ENCODE measurements around the gene MARK3.

MARK3 gene

DNA sequence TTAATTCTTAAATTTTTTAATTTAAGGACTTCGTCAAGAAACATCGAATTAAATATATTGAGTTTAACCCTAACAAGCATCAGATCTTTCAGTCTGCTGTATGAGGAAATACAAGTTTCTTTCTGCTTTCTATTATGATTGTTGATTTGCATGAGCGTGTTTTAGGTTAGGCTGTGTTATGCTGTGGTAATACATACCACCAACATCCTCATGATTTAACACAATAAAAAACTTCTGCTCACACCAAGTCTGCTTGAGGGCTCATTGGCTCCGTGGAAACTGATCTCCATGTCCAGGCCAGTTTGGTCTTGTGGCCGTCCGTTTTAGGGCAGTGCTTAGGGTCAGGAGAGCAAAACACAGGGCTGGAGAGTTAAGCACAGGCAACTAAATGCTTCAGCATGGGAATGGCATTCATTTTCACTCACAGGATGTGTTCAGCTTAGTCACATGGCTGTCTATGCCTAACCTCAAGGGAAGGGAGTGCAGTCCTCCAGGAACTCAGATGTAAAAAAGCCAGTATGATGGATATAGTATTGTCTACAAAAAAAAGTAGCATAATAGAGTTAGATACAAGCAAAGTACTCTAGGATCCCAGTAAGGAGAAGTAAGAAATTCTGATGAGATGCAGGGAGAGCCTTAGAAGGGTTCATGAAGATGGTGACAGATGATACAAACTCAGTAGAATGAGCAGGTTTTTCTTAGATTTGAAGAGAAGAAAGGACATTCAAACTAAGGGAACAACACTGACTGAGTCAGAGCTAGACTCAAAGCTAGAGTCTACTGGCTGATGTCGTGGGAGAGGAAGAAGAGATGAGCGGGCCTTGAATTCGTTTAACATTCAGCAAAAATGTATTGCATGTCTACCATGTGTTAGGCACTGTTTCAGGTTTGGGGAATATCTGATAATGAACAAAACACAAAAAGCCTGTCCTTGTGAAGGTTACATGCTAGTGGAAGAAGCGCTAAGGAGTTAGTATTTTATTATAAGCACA lies 16.3 kb downstream of the MARK3 start:
- TF ChIP-seq, protein P1, sequence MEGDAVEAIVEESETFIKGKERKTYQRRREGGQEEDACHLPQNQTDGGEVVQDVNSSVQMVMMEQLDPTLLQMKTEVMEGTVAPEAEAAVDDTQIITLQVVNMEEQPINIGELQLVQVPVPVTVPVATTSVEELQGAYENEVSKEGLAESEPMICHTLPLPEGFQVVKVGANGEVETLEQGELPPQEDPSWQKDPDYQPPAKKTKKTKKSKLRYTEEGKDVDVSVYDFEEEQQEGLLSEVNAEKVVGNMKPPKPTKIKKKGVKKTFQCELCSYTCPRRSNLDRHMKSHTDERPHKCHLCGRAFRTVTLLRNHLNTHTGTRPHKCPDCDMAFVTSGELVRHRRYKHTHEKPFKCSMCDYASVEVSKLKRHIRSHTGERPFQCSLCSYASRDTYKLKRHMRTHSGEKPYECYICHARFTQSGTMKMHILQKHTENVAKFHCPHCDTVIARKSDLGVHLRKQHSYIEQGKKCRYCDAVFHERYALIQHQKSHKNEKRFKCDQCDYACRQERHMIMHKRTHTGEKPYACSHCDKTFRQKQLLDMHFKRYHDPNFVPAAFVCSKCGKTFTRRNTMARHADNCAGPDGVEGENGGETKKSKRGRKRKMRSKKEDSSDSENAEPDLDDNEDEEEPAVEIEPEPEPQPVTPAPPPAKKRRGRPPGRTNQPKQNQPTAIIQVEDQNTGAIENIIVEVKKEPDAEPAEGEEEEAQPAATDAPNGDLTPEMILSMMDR (IDR thresholded peaks at IDR 0.05; ENCODE audit: insufficient read depth, low read length) = no peak
- no peak for TF ChIP-seq SPI1 (IDR thresholded peaks at IDR 0.05; ENCODE audit: borderline replicate concordance, low read depth)
- TF ChIP-seq GABPA (IDR thresholded peaks at IDR 0.05; ENCODE audit: low read depth) = no peak
- TF ChIP-seq, protein P2, sequence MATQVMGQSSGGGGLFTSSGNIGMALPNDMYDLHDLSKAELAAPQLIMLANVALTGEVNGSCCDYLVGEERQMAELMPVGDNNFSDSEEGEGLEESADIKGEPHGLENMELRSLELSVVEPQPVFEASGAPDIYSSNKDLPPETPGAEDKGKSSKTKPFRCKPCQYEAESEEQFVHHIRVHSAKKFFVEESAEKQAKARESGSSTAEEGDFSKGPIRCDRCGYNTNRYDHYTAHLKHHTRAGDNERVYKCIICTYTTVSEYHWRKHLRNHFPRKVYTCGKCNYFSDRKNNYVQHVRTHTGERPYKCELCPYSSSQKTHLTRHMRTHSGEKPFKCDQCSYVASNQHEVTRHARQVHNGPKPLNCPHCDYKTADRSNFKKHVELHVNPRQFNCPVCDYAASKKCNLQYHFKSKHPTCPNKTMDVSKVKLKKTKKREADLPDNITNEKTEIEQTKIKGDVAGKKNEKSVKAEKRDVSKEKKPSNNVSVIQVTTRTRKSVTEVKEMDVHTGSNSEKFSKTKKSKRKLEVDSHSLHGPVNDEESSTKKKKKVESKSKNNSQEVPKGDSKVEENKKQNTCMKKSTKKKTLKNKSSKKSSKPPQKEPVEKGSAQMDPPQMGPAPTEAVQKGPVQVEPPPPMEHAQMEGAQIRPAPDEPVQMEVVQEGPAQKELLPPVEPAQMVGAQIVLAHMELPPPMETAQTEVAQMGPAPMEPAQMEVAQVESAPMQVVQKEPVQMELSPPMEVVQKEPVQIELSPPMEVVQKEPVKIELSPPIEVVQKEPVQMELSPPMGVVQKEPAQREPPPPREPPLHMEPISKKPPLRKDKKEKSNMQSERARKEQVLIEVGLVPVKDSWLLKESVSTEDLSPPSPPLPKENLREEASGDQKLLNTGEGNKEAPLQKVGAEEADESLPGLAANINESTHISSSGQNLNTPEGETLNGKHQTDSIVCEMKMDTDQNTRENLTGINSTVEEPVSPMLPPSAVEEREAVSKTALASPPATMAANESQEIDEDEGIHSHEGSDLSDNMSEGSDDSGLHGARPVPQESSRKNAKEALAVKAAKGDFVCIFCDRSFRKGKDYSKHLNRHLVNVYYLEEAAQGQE (IDR thresholded peaks at IDR 0.05; ENCODE audit: insufficient replicate concordance, low read depth) = no peak
- no peak for TF ChIP-seq POLR2AphosphoS5 (IDR thresholded peaks at IDR 0.05; ENCODE audit: low read depth)
- H3K27ac ChIP-seq (replicated peaks) = peak overlapping the region; percentile 4; the same call in 1 of the 2 replicates
- H3K27me3 ChIP-seq (ENCODE audit: insufficient read depth, poor library complexity, severe bottlenecking) = no peaks in the 10 kb centered on the region
- DNase-seq (ENCODE audit: low read depth in 1 of 2, low spot score in 1 of 2) = no peak
- H3K4me3 ChIP-seq (replicated peaks; ENCODE audit: insufficient read depth, low read length) = no peak overlapping the region

DNA sequence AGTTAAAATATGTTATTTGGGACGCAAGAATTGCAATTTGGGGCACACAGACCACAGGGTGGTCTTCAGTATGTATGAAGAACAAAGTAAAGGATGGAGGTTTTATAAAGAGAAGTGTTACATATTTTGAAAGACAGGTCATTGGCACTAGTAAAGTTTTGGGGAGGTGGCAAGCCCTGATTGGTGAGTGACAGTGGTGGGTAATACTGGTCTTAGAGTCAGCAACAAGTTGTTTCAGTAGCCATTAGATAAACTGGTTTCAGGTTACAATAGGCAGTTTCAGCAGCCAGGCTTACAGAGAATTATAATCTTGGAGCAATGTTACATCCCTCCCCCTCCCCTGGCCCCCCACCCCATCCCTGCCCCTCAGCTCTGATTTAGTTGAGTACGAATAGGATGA lies 17.5 kb downstream of the MARK3 start:
- no peak overlapping the region for H3K27ac ChIP-seq (replicated peaks)
- no peak overlapping the region for H3K4me3 ChIP-seq (replicated peaks; ENCODE audit: insufficient read depth, low read length)
- H3K27me3 ChIP-seq (ENCODE audit: insufficient read depth, poor library complexity, severe bottlenecking) = no peaks in the 10 kb centered on the region
- no peak for TF ChIP-seq POLR2AphosphoS5 (IDR thresholded peaks at IDR 0.05; ENCODE audit: low read depth)
- TF ChIP-seq, protein P2 (IDR thresholded peaks at IDR 0.05; ENCODE audit: insufficient replicate concordance, low read depth) = no peak
- TF ChIP-seq SPI1 (IDR thresholded peaks at IDR 0.05; ENCODE audit: borderline replicate concordance, low read depth) = no peak
- no peak for TF ChIP-seq GABPA (IDR thresholded peaks at IDR 0.05; ENCODE audit: low read depth)
- TF ChIP-seq, protein P1 (IDR thresholded peaks at IDR 0.05; ENCODE audit: insufficient read depth, low read length) = no peak
- no peak for DNase-seq (ENCODE audit: low read depth in 1 of 2, low spot score in 1 of 2)

DNA sequence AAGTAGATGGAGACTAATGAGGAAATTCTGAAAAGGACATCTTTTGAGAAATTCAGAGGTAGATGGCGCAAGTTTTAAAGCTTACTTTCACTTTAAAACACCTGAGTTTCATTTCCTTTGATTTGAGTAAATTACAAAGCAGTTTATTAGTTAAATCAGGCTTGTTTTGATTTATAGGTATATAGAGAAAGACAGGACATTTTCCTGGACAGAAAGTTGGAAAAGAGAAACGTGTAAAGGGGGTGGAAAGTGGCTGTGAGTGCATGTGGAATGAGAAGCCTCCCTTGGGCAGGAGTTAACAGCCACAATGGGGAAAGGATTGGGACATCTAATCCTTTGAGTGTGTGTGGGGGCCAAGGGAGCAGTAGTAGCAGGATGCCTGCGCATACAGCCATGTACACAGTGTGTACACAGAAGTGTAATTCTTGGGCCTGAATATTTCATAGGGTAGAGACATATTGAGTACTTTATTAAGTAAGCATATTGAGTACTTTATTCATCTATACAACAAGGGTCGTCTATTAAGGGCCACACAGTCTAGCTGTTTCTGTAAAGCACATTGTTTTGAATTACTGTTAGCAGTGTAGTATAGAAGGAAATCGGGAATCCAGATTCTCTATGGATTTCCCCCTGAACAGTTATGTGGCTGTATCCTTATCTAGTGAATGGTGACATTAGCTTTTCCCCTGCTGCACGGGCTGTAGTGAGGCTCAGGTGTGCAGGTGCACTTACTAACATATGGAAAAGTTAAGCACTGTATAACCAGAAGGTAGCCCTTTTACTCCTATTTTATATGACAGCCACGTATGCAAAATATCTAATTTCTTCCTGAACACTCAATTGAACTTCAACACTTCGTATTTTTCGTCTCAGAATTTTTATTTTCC lies 19.1 kb downstream of the MARK3 start:
- H3K27ac ChIP-seq (replicated peaks) = peak overlapping the region; percentile 52
- TF ChIP-seq POLR2AphosphoS5 (IDR thresholded peaks at IDR 0.05; ENCODE audit: low read depth) = no peak
- TF ChIP-seq, protein P2 (IDR thresholded peaks at IDR 0.05; ENCODE audit: insufficient replicate concordance, low read depth) = no peak
- TF ChIP-seq GABPA (IDR thresholded peaks at IDR 0.05; ENCODE audit: low read depth) = no peak
- TF ChIP-seq SPI1 (IDR thresholded peaks at IDR 0.05; ENCODE audit: borderline replicate concordance, low read depth) = no peak
- TF ChIP-seq, protein P1 (IDR thresholded peaks at IDR 0.05; ENCODE audit: insufficient read depth, low read length) = no peak
- peak overlapping the region; percentile 17 for H3K4me3 ChIP-seq (replicated peaks; ENCODE audit: insufficient read depth, low read length)
- peak in 1 of 2 experiments; percentile 65 for DNase-seq (ENCODE audit: low read depth in 1 of 2, low spot score in 1 of 2)
- H3K27me3 ChIP-seq (ENCODE audit: insufficient read depth, poor library complexity, severe bottlenecking) = no peaks in the 10 kb centered on the region

All from HL-60 (cell line).